Measurements from ENCODE around the gene GALNT14. TPM values are rescaled to one million over a fixed set of nuclear protein-coding genes. Genes with fewer than 3 reads are reported as not detected.

The GALNT14 gene
- total and polyA plus RNA-seq, 8 donors, result 1.9 to 9.1 (median 2.8) TPM

Other genes starting within 250 kb of the GALNT14 start
- gene CAPN14, start 79.1 kb upstream of the GALNT14 start, total RNA-seq, result under 1 TPM in 1 of 6 donors, not detected in 5; 0.06 TPM
- gene CAPN14, start 79.1 kb upstream of the GALNT14 start, polyA plus RNA-seq, result under 1 TPM; 0.07 to 0.08 TPM
- gene EHD3, start 95.7 kb upstream of the GALNT14 start, total RNA-seq, result 1 to 10 TPM in 2 of 6 donors, under 1 TPM in 4; 0.46 to 3.5 (median 0.79) TPM
- gene EHD3, start 95.7 kb upstream of the GALNT14 start, polyA plus RNA-seq, result 1 to 10 TPM in 1 of 2 donors, under 1 TPM in 1; 0.84 to 1.7 TPM